Vagina (tissue), 2 donors: ENCODE results near the gene NYNRIN.

Source experiments
- POLR2A ChIP-seq, 2 donors: fragments of 450-650 bp; IDR thresholded peaks; one replicate each; pipeline ENCODE4 v1.6.1; 2017; ENCODE audit warnings: antibody characterized with exemption in 2 of 2, mild to moderate bottlenecking in 2 of 2, moderate library complexity in 2 of 2
- TF ChIP-seq, protein P1 (sequence below), 3 experiments: fragments of 450-650 bp in 2 of 3; fragments of 200-600 bp in 1 of 3; sonication (generic) in 1 of 3; IDR thresholded peaks; one replicate each; pipeline ENCODE4 v1.5.1; 2017 to 2019; ENCODE audit warnings: antibody characterized with exemption in 3 of 3, mild to moderate bottlenecking in 2 of 3, moderate library complexity in 2 of 3

DNA sequence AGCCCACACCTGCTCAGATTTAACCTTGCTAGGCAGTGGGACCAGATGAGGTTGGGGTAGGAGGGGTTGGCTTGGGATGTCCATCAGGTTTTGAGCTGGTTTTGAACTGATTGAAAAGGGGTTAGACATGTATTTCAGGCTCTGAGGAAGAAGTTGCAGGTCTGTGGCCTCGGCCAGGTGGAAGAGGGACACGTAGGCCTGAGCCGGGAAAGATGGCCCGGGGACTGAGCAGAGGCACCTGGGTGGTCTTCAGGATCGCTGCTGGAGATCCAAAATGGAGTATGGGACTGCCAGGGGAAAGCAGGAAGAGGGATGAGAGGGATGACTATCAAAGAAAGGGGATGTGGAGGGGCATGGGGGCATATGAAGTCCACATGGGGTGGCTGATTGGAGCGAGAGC, 7.6 kb downstream of the NYNRIN start:
- TF ChIP-seq POLR2A (IDR thresholded peaks at IDR 0.05): no peak
- TF ChIP-seq, protein P1, sequence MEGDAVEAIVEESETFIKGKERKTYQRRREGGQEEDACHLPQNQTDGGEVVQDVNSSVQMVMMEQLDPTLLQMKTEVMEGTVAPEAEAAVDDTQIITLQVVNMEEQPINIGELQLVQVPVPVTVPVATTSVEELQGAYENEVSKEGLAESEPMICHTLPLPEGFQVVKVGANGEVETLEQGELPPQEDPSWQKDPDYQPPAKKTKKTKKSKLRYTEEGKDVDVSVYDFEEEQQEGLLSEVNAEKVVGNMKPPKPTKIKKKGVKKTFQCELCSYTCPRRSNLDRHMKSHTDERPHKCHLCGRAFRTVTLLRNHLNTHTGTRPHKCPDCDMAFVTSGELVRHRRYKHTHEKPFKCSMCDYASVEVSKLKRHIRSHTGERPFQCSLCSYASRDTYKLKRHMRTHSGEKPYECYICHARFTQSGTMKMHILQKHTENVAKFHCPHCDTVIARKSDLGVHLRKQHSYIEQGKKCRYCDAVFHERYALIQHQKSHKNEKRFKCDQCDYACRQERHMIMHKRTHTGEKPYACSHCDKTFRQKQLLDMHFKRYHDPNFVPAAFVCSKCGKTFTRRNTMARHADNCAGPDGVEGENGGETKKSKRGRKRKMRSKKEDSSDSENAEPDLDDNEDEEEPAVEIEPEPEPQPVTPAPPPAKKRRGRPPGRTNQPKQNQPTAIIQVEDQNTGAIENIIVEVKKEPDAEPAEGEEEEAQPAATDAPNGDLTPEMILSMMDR (IDR thresholded peaks at IDR 0.05): no peak
